ENCODE data around the gene ENG.

DNA sequence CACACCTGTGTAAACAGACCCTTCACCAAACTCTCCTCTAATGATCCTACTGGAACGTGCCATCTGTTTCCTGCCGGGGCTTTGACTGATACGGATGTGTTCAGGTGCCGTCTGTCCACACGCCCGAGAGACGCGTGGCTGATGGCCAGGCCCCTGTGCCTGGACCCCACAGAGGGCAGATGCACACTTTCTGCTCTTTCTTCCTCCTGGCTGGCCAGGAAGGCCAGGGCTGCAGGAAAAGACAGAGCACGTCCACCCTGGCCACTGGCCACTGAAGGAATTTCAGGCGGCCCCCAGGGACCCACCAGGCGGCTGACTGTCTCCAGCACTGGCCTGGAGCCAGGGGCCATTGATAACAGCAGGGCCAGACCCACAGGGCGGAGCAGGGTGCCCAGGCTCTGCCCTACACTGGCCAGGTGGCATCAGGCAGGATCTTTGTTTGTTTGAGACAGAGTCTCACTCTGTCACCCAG is 3.6 kb upstream of the ENG start:
- TF ChIP-seq, protein P1, sequence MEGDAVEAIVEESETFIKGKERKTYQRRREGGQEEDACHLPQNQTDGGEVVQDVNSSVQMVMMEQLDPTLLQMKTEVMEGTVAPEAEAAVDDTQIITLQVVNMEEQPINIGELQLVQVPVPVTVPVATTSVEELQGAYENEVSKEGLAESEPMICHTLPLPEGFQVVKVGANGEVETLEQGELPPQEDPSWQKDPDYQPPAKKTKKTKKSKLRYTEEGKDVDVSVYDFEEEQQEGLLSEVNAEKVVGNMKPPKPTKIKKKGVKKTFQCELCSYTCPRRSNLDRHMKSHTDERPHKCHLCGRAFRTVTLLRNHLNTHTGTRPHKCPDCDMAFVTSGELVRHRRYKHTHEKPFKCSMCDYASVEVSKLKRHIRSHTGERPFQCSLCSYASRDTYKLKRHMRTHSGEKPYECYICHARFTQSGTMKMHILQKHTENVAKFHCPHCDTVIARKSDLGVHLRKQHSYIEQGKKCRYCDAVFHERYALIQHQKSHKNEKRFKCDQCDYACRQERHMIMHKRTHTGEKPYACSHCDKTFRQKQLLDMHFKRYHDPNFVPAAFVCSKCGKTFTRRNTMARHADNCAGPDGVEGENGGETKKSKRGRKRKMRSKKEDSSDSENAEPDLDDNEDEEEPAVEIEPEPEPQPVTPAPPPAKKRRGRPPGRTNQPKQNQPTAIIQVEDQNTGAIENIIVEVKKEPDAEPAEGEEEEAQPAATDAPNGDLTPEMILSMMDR (IDR thresholded peaks at IDR 0.05) = no peak
- no peak for TF ChIP-seq EZH2 (IDR thresholded peaks at IDR 0.05)
- no peak for TF ChIP-seq EZH2phosphoT487 (IDR thresholded peaks at IDR 0.05)

Measured in neural progenitor cell (in vitro differentiated cells).